Measurements from ENCODE around the gene DEXI. TPM values are rescaled to one million over a fixed set of nuclear protein-coding genes. Genes with fewer than 3 reads are reported as not detected.

Gene DEXI
- total RNA-seq, 1 donor from 2014 or later, result 35.6 TPM

- no peak for DNase-seq (ENCODE audit: low read depth, low spot score)
- no peaks in the 10 kb centered on the region for H3K4me1 Mint-ChIP-seq
- H3K27ac Mint-ChIP-seq (ENCODE audit: unreplicated experiment), result no peak overlapping the region
- H3K4me3 Mint-ChIP-seq, result no peak overlapping the region
- no peaks in the 10 kb centered on the region for H3K36me3 Mint-ChIP-seq (ENCODE audit: low read depth)
- TF ChIP-seq, protein P1, sequence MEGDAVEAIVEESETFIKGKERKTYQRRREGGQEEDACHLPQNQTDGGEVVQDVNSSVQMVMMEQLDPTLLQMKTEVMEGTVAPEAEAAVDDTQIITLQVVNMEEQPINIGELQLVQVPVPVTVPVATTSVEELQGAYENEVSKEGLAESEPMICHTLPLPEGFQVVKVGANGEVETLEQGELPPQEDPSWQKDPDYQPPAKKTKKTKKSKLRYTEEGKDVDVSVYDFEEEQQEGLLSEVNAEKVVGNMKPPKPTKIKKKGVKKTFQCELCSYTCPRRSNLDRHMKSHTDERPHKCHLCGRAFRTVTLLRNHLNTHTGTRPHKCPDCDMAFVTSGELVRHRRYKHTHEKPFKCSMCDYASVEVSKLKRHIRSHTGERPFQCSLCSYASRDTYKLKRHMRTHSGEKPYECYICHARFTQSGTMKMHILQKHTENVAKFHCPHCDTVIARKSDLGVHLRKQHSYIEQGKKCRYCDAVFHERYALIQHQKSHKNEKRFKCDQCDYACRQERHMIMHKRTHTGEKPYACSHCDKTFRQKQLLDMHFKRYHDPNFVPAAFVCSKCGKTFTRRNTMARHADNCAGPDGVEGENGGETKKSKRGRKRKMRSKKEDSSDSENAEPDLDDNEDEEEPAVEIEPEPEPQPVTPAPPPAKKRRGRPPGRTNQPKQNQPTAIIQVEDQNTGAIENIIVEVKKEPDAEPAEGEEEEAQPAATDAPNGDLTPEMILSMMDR (conservative IDR thresholded peaks at IDR 0.05), result no peak
- H3K27me3 Mint-ChIP-seq (ENCODE audit: low read depth), result peaks cover 11% of the 10 kb centered on the region
- H3K9me3 Mint-ChIP-seq, result no peaks in the 10 kb centered on the region
Measured at GRCh38 chr16:10902999-10903398, 39.3 kb downstream of the DEXI start.

GRCh38 chr16:10897134-10897533 is 45.1 kb downstream of the DEXI start:
- TF ChIP-seq, protein P1 (conservative IDR thresholded peaks at IDR 0.05), result no peak
- Mint-ChIP-seq H3K27ac (ENCODE audit: unreplicated experiment) (no peak overlapping the region), H3K27me3 (ENCODE audit: low read depth) (peaks cover 53% of the 10 kb centered on the region), H3K4me3 (no peak overlapping the region), H3K9me3 (no peaks in the 10 kb centered on the region), H3K4me1 (no peaks in the 10 kb centered on the region), H3K36me3 (ENCODE audit: low read depth) (no peaks in the 10 kb centered on the region)
- no peak for DNase-seq (ENCODE audit: low read depth, low spot score)

DNA sequence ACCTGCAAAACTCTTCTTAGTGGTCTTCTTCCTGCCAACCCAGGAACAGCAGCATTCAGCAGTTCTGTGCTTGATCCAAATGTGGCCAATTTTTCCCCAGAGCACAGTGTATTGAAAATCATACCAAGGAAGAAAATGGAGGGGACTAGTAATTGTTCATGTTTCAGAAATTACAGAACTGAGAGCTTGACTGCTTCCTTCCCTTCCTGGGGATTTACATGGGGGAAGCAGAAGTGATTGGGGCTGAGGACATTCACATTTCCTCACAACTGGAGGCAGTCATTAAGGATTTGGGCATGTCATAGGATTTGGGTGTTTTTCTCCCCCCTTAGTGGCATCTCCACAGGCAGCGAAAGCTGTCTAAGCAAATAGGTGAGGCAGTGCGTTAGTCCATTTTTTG is 45.5 kb downstream of the DEXI start:
- TF ChIP-seq, protein P1 (conservative IDR thresholded peaks at IDR 0.05), result no peak
- no peak overlapping the region for H3K4me3 Mint-ChIP-seq
- peaks cover 53% of the 10 kb centered on the region for H3K27me3 Mint-ChIP-seq (ENCODE audit: low read depth)
- no peaks in the 10 kb centered on the region for H3K9me3 Mint-ChIP-seq
- no peak overlapping the region for H3K27ac Mint-ChIP-seq (ENCODE audit: unreplicated experiment)
- DNase-seq (ENCODE audit: low read depth, low spot score), result no peak
- H3K36me3 Mint-ChIP-seq (ENCODE audit: low read depth), result no peaks in the 10 kb centered on the region
- H3K4me1 Mint-ChIP-seq, result no peaks in the 10 kb centered on the region

- Mint-ChIP-seq H3K4me3 (no peak overlapping the region), H3K27me3 (ENCODE audit: low read depth) (peaks cover 53% of the 10 kb centered on the region), H3K27ac (ENCODE audit: unreplicated experiment) (no peak overlapping the region), H3K9me3 (no peaks in the 10 kb centered on the region), H3K36me3 (ENCODE audit: low read depth) (no peaks in the 10 kb centered on the region), H3K4me1 (no peaks in the 10 kb centered on the region)
- DNase-seq (ENCODE audit: low read depth, low spot score), result no peak
- TF ChIP-seq, protein P1 (conservative IDR thresholded peaks at IDR 0.05), result no peak
Measured at GRCh38 chr16:10896165-10896564, 46.1 kb downstream of the DEXI start.

- TF ChIP-seq, protein P1 (conservative IDR thresholded peaks at IDR 0.05), result no peak
Measured at GRCh38 chr16:10895053-10895946, 47.0 kb downstream of the DEXI start.

More at GRCh38 chr16:10895053-10895946, 47.0 kb downstream of the DEXI start:
- Mint-ChIP-seq H3K27me3 (ENCODE audit: low read depth) (peaks cover 55% of the 10 kb centered on the region), H3K27ac (ENCODE audit: unreplicated experiment) (no peak overlapping the region), H3K36me3 (ENCODE audit: low read depth) (no peaks in the 10 kb centered on the region), H3K4me3 (no peak overlapping the region), H3K9me3 (no peaks in the 10 kb centered on the region), H3K4me1 (no peaks in the 10 kb centered on the region)
- peak; percentile 72 for DNase-seq (ENCODE audit: low read depth, low spot score)

Data from neural crest cell (in vitro differentiated cells).